ENCODE results near the gene CLINT1.

DNA sequence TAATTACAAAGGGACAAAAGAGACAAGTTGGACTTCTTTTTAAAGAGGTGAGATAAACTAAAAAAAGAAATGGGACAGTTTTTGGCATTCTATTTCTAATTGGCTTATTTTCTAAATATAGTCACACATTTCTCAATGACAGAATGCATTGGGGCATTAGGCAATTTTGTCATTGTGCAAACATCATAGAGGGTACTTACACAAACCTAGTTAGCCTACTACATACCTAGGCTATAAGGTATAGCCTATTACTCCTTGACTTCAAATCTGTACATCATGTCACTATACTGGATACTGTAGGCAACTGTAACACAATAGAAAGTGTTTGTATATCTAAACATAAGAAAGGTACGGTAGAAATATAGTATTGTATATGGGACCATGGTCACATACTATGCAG, 59.4 kb downstream of the CLINT1 start:
- TF ChIP-seq, protein P1, sequence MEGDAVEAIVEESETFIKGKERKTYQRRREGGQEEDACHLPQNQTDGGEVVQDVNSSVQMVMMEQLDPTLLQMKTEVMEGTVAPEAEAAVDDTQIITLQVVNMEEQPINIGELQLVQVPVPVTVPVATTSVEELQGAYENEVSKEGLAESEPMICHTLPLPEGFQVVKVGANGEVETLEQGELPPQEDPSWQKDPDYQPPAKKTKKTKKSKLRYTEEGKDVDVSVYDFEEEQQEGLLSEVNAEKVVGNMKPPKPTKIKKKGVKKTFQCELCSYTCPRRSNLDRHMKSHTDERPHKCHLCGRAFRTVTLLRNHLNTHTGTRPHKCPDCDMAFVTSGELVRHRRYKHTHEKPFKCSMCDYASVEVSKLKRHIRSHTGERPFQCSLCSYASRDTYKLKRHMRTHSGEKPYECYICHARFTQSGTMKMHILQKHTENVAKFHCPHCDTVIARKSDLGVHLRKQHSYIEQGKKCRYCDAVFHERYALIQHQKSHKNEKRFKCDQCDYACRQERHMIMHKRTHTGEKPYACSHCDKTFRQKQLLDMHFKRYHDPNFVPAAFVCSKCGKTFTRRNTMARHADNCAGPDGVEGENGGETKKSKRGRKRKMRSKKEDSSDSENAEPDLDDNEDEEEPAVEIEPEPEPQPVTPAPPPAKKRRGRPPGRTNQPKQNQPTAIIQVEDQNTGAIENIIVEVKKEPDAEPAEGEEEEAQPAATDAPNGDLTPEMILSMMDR (IDR thresholded peaks at IDR 0.05; ENCODE audit: low read depth, low read length), result no peak
- TF ChIP-seq EZH2phosphoT487 (IDR thresholded peaks at IDR 0.05; ENCODE audit: low read depth), result no peak
